Activated naive CD8-positive, alpha-beta T cell treated with anti-CD3 and anti-CD28 coated beads, Interleukin-2, amount 10 ng/mL, durations not matched to agents 7 days and 5 days (primary cell): ENCODE data around the gene CAMK1. TPM values are rescaled to one million over a fixed set of nuclear protein-coding genes. Genes with fewer than 3 reads are reported as not detected.

ENCODE experiments used
- ATAC-seq: fragments of 150-1000 bp; cut with Tn5 transposase; one replicate; pipeline ENCODE4 v1.10.0; 2021; ENCODE audit warnings: low read depth, moderate library complexity
- POLR2A ChIA-PET: fragments of 350-600 bp; sonication (Branson Sonifier 250); formaldehyde crosslinking; loops from one replicate; lab custom pipeline; 2021; ENCODE audit warnings: antibody characterized with exemption; lab: Charles Lee
- DNase-seq: peaks from one replicate; pipeline ENCODE4 v3.0.0; 2021
- H3K27ac Mint-ChIP-seq: one replicate; pipeline ENCODE4 v1.8.0; 2022; ENCODE audit warnings: mild to moderate bottlenecking, mixed read lengths
- H3K27me3 Mint-ChIP-seq: one replicate; pipeline ENCODE4 v1.8.0; 2022; ENCODE audit warnings: mild to moderate bottlenecking, moderate library complexity, mixed read lengths
- H3K36me3 Mint-ChIP-seq: one replicate; pipeline ENCODE4 v1.8.0; 2021; ENCODE audit warnings: mild to moderate bottlenecking, mixed read lengths
- H3K4me1 Mint-ChIP-seq: one replicate; pipeline ENCODE4 v1.8.0; 2021; ENCODE audit warnings: mixed read lengths
- H3K4me3 Mint-ChIP-seq: one replicate; pipeline ENCODE4 v1.8.0; 2022; ENCODE audit warnings: mild to moderate bottlenecking, moderate library complexity, mixed read lengths
- H3K9me3 Mint-ChIP-seq: one replicate; pipeline ENCODE4 v1.8.0; 2021; ENCODE audit warnings: mixed read lengths
- total RNA-seq, 2 experiments: library from RNA; stranded (reverse); gene quantifications; one replicate each; pipeline ENCODE4 v1.2.3, GENCODE V29; 2021

Gene CAMK1
- total RNA-seq, 2 experiments from 2014 or later: 25.2 to 26.9 TPM

GRCh38 chr3:9806688-9807589, 37.2 kb upstream of the CAMK1 start:
- Mint-ChIP-seq H3K4me1 (peaks cover 36% of the 10 kb centered on the region), H3K9me3 (no peaks in the 10 kb centered on the region), H3K27ac (no peak overlapping the region), H3K27me3 (no peaks in the 10 kb centered on the region), H3K36me3 (peaks cover 39% of the 10 kb centered on the region), H3K4me3 (no peak overlapping the region)
- DNase-seq (no peak), ATAC-seq (no peak)
- POLR2A ChIA-PET: interaction anchor here (0.7 to 4.5 kb wide), 6 partner anchors 14 to 58 kb away, joined by 3 to 36 read pairs (median 8); partner anchors contain the start of genes ARPC4, CAMK1 and TADA3

DNA sequence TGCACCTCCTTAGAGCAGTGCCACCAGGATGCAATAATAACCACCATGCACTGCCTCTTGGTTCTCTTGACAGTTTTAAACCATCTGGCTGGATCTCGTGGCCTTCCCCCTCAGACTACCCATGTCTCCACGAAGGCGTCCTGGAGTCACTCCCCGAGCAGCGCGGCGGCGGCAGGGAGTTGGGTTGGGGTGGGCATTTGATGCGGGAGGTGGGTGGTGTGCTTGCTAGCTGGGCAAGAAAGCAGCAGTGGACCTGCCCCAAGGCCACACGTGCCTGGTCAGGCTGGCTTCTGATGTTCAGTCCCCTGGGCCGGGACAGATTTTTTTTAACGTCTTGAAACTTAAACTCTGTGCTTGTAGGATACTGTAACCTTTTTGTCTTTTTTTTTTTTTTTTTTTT, 36.4 kb upstream of the CAMK1 start:
- Mint-ChIP-seq H3K27ac (no peak overlapping the region), H3K9me3 (no peaks in the 10 kb centered on the region), H3K27me3 (no peaks in the 10 kb centered on the region), H3K4me1 (peaks cover 32% of the 10 kb centered on the region), H3K4me3 (no peak overlapping the region), H3K36me3 (peaks cover 35% of the 10 kb centered on the region)
- DNase-seq (no peak), ATAC-seq (no peak)
- POLR2A ChIA-PET: interaction anchor here (4.5 kb wide), 1 partner anchor 13 kb away, joined by 36 read pairs; the partner anchor contains the start of genes ARPC4 and TADA3

GRCh38 chr3:9804996-9805395, 35.2 kb upstream of the CAMK1 start:
- Mint-ChIP-seq H3K27me3 (no peaks in the 10 kb centered on the region), H3K9me3 (no peaks in the 10 kb centered on the region), H3K4me1 (peaks cover 27% of the 10 kb centered on the region), H3K4me3 (no peak overlapping the region), H3K27ac (no peak overlapping the region), H3K36me3 (peaks cover 38% of the 10 kb centered on the region)
- POLR2A ChIA-PET: interaction anchor here (0.6 to 1.1 kb wide), 4 partner anchors 11 to 156 kb away, joined by 3 to 4 read pairs (median 4); partner anchors contain the start of genes ARPC4, MTMR14 and OGG1
- no peak for ATAC-seq
- no peak for DNase-seq

GRCh38 chr3:9803494-9803893, 33.7 kb upstream of the CAMK1 start:
- peaks cover 39% of the 10 kb centered on the region for H3K36me3 Mint-ChIP-seq
- H3K9me3 Mint-ChIP-seq: no peaks in the 10 kb centered on the region
- H3K27ac Mint-ChIP-seq: no peak overlapping the region
- DNase-seq: no peak
- H3K4me1 Mint-ChIP-seq: peaks cover 16% of the 10 kb centered on the region
- ATAC-seq: no peak
- POLR2A ChIA-PET: interaction anchor here (0.8 to 1.1 kb wide), 2 partner anchors 11 to 21 kb away, joined by 3 read pairs; partner anchors contain the start of gene ARPC4
- no peaks in the 10 kb centered on the region for H3K27me3 Mint-ChIP-seq
- no peak overlapping the region for H3K4me3 Mint-ChIP-seq

- no peak overlapping the region for H3K4me3 Mint-ChIP-seq
- H3K27ac Mint-ChIP-seq: no peak overlapping the region
- H3K36me3 Mint-ChIP-seq: peaks cover 44% of the 10 kb centered on the region
- ATAC-seq: no peak
- peaks cover 10% of the 10 kb centered on the region for H3K4me1 Mint-ChIP-seq
- H3K9me3 Mint-ChIP-seq: no peaks in the 10 kb centered on the region
- POLR2A ChIA-PET: interaction anchor here (0.6 kb wide), 1 partner anchor 18 kb away, joined by 3 read pairs; no protein-coding TSS in a partner anchor
- no peaks in the 10 kb centered on the region for H3K27me3 Mint-ChIP-seq
- DNase-seq: no peak
Observed at GRCh38 chr3:9800529-9800928, 30.8 kb upstream of the CAMK1 start.

- Mint-ChIP-seq H3K27ac (no peak overlapping the region), H3K4me1 (peaks cover 26% of the 10 kb centered on the region), H3K9me3 (no peaks in the 10 kb centered on the region), H3K36me3 (peaks cover 46% of the 10 kb centered on the region), H3K27me3 (no peaks in the 10 kb centered on the region), H3K4me3 (no peak overlapping the region)
- ATAC-seq (no peak), DNase-seq (no peak)
- POLR2A ChIA-PET: no interaction called here
Observed at GRCh38 chr3:9797196-9797945, 27.6 kb upstream of the CAMK1 start.

GRCh38 chr3:9795207-9795606, 25.5 kb upstream of the CAMK1 start:
- H3K36me3 Mint-ChIP-seq: peaks cover 42% of the 10 kb centered on the region

GRCh38 chr3:9794400-9794799, 24.7 kb upstream of the CAMK1 start:
- ATAC-seq (no peak), DNase-seq (no peak)
- H3K4me1 Mint-ChIP-seq: peaks cover 44% of the 10 kb centered on the region
- H3K4me3 Mint-ChIP-seq: peak overlapping the region; percentile 99
- POLR2A ChIA-PET: interaction anchor here (1.6 to 2.3 kb wide), 4 partner anchors 10 to 44 kb away, joined by 4 to 47 read pairs (median 32); partner anchors contain the start of genes OGG1 and TTLL3
- H3K36me3 Mint-ChIP-seq: peaks cover 45% of the 10 kb centered on the region
- H3K27me3 Mint-ChIP-seq: no peaks in the 10 kb centered on the region
- peak overlapping the region; percentile 75 for H3K27ac Mint-ChIP-seq
- H3K9me3 Mint-ChIP-seq: no peaks in the 10 kb centered on the region

More at GRCh38 chr3:9795207-9795606, 25.5 kb upstream of the CAMK1 start:
- H3K9me3 Mint-ChIP-seq: no peaks in the 10 kb centered on the region
- peak overlapping the region; percentile 73 for H3K4me3 Mint-ChIP-seq
- POLR2A ChIA-PET: no interaction called here
- DNase-seq (no peak), ATAC-seq (no peak)
- peak overlapping the region; percentile 79 for H3K27ac Mint-ChIP-seq
- no peaks in the 10 kb centered on the region for H3K27me3 Mint-ChIP-seq
- peaks cover 42% of the 10 kb centered on the region for H3K4me1 Mint-ChIP-seq

- ATAC-seq (peak; percentile 4), DNase-seq (no peak)
- peaks cover 50% of the 10 kb centered on the region for H3K4me1 Mint-ChIP-seq
- H3K27ac Mint-ChIP-seq: peak overlapping the region; percentile 100
- POLR2A ChIA-PET: interaction anchor here (0.6 to 2.3 kb wide), 25 partner anchors 8 to 528 kb away, joined by 3 to 47 read pairs (median 4); partner anchors contain the start of genes BRPF1, CAMK1, JAGN1 and MTMR14
- H3K36me3 Mint-ChIP-seq: peaks cover 50% of the 10 kb centered on the region
- no peaks in the 10 kb centered on the region for H3K27me3 Mint-ChIP-seq
- no peaks in the 10 kb centered on the region for H3K9me3 Mint-ChIP-seq
- H3K4me3 Mint-ChIP-seq: peak overlapping the region; percentile 99
Observed at GRCh38 chr3:9793161-9793781, 23.5 kb upstream of the CAMK1 start.

DNA sequence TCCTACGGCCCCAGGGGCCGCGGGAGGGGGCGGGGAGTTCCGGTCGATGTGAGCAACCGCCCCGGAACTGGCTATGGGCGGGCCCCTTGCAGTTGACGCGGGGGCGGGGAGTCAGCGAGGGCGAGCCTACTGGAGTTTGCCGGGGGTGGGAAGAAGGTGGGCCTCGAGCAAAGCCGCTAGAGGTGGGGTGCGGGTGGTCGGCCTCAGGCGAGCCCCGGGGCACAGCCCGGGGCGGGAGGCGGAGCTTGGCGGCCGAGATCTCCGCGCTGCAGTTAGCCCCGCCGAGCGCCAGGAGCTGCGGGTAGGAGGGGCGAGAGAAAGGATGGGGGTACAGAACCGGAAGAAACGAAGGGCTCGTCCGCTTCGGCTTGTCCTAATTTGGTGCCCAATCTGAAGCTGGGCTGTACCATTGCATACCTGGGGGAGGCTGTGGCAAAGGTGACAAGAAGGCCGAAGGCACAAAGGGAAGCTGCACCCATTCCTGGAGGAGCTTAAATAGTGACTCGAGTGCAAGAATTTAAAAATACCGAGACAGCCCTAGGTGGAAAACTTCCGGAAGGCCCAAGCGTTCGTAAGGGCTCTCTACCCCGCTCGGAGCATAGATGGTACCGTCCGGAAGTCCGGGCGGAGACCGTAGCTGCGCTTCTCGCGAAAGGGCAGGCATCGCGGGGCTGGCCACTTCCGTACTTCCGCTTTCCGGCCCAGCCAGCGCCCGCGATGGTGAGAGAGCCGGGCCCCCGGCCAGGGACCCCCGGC, 22.8 kb upstream of the CAMK1 start, which contains the start of the genes ARPC4 and TADA3:
ARPC4 (plus strand) TSS at position 678 of the 756 bp plus-strand sequence; CDS start at position 718, 40 bp downstream.
TADA3 (minus strand) TSS at position 69 of the 756 bp plus-strand sequence. CDS start 1,007 bp downstream, outside the sequence.
- no peaks in the 10 kb centered on the region for H3K27me3 Mint-ChIP-seq
- H3K27ac Mint-ChIP-seq: peak within 1 kb of the TSS; percentile 100
- POLR2A ChIA-PET: interaction anchor here (0.7 to 2.3 kb wide), 25 partner anchors 9 to 528 kb away, joined by 3 to 47 read pairs (median 4); partner anchors contain the start of genes BRPF1, CAMK1, JAGN1 and MTMR14
- peaks cover 47% of the 10 kb centered on the region for H3K36me3 Mint-ChIP-seq
- ATAC-seq (peak; percentile 89), DNase-seq (peak; percentile 95)
- H3K4me1 Mint-ChIP-seq: peaks cover 51% of the 10 kb centered on the region
- peak within 1 kb of the TSS; percentile 99 for H3K4me3 Mint-ChIP-seq
- H3K9me3 Mint-ChIP-seq: no peaks in the 10 kb centered on the region

GRCh38 chr3:9791790-9792404, 22.1 kb upstream of the CAMK1 start:
- Mint-ChIP-seq H3K4me1 (peaks cover 52% of the 10 kb centered on the region), H3K9me3 (no peaks in the 10 kb centered on the region), H3K36me3 (peaks cover 48% of the 10 kb centered on the region), H3K4me3 (peak overlapping the region; percentile 99), H3K27me3 (no peaks in the 10 kb centered on the region), H3K27ac (peak overlapping the region; percentile 100)
- DNase-seq (no peak), ATAC-seq (no peak)
- POLR2A ChIA-PET: interaction anchor here (0.8 to 2.3 kb wide), 15 partner anchors 11 to 429 kb away, joined by 3 to 47 read pairs (median 7); partner anchors contain the start of genes BRPF1, CAMK1, MTMR14 and OGG1
